B cell (primary cell): ENCODE data around the gene APMAP. TPM values are rescaled to one million over a fixed set of nuclear protein-coding genes. Genes with fewer than 3 reads are reported as not detected.

Source experiments
- ATAC-seq: fragments of 200-7000 bp; cut with Tn5 transposase; one replicate; pipeline ENCODE4 v1.10.0; 2021; ENCODE audit warnings: low read depth, mild to moderate bottlenecking, moderate number of reproducible peaks, moderate library complexity
- CTCF ChIA-PET: fragments of 350-600 bp; sonication (Branson Sonifier 250); formaldehyde crosslinking; loops from one replicate; lab custom pipeline; 2021; ENCODE audit warnings: antibody characterized with exemption, inconsistent platforms; lab: Charles Lee
- POLR2A ChIA-PET: fragments of 350-600 bp; sonication (Branson Sonifier 250); formaldehyde crosslinking; loops from one replicate; lab custom pipeline; 2021; ENCODE audit warnings: antibody characterized with exemption; lab: Charles Lee
- DNase-seq: peaks from one replicate; pipeline ENCODE4 v3.0.0; 2013
- H2AFZ ChIP-seq: 2 replicates; pipeline ENCODE4 v1.6.1; 2012; ENCODE audit warnings: mild to moderate bottlenecking, low read depth, low read length; ENCODE audit not compliant: insufficient read depth, poor library complexity, severe bottlenecking
- H3K27ac ChIP-seq, 2 donors: 1 replicate in 1 of 2; 2 replicates in 1 of 2; pipeline ENCODE4 v1.5.1; 2012 to 2013; ENCODE audit warnings: low read length in 2 of 2, mild to moderate bottlenecking in 2 of 2, moderate library complexity in 1 of 2
- H3K27me3 ChIP-seq, 4 experiments: fragments of 200-600 bp in 1 of 4; sonication (generic) in 1 of 4; replicated peaks in 1 of 4; 1 replicate in 2 of 4; 2 replicates in 2 of 4; pipeline versions ENCODE4 v1.6.1 to v1.7.0; 2013 to 2016; ENCODE audit warnings: low read length in 3 of 4, mild to moderate bottlenecking in 2 of 4, mixed read lengths in 1 of 4, moderate library complexity in 1 of 4; ENCODE audit not compliant: insufficient read depth in 4 of 4, control insufficient read depth in 3 of 4; ENCODE audit errors: control extremely low read depth in 1 of 4
- H3K36me3 ChIP-seq, 2 experiments: replicated peaks in 1 of 2; 1 replicate in 1 of 2; 2 replicates in 1 of 2; pipeline versions ENCODE4 v1.6.1 to v1.7.1; 2013; ENCODE audit warnings: low read length in 1 of 2; ENCODE audit not compliant: insufficient read depth in 2 of 2, control insufficient read depth in 1 of 2; ENCODE audit errors: control extremely low read depth in 1 of 2, extremely low read depth in 1 of 2
- H3K4me1 ChIP-seq, 2 donors: fragments of 200-600 bp in 1 of 2; sonication (generic) in 1 of 2; 1 replicate in 1 of 2; 2 replicates in 1 of 2; pipeline versions ENCODE4 v1.5.1 to v1.6.1; 2013 to 2017; ENCODE audit warnings: low read length in 2 of 2; ENCODE audit not compliant: control insufficient read depth in 2 of 2, insufficient read depth in 2 of 2
- H3K4me2 ChIP-seq: replicated peaks from 2 replicates; pipeline ENCODE3; 2012; ENCODE audit warnings: mild to moderate bottlenecking, low read depth, low read length; ENCODE audit not compliant: poor library complexity, severe bottlenecking
- H3K4me3 ChIP-seq, 5 experiments: fragments of 200-600 bp in 1 of 5; sonication (generic) in 1 of 5; 1 replicate in 3 of 5; 2 replicates in 2 of 5; pipeline versions ENCODE4 v1.5.1 to v1.7.0; 2011 to 2016; ENCODE audit warnings: low read length in 4 of 5, mild to moderate bottlenecking in 4 of 5, low read depth in 2 of 5, control low read depth in 1 of 5, moderate library complexity in 1 of 5; ENCODE audit not compliant: insufficient read depth in 1 of 5; ENCODE audit errors: control extremely low read depth in 1 of 5, extremely low read depth in 1 of 5
- H3K79me2 ChIP-seq: fragments of 200-600 bp; sonication (generic); one replicate; pipeline ENCODE4 v1.6.0; 2016; ENCODE audit warnings: low read length; ENCODE audit not compliant: control insufficient read depth, insufficient read depth
- H3K9ac ChIP-seq: fragments of 200-600 bp; sonication (generic); 2 replicates; pipeline ENCODE4 v1.6.1; 2017; ENCODE audit warnings: mild to moderate bottlenecking, low read length, moderate library complexity
- H3K9me3 ChIP-seq, 3 donors: one replicate each; pipeline versions ENCODE4 v1.6.1 to v1.7.1; 2013; ENCODE audit warnings: low read length in 2 of 3; ENCODE audit not compliant: control insufficient read depth in 2 of 3, insufficient read depth in 1 of 3; ENCODE audit errors: control extremely low read depth in 1 of 3
- H4K20me1 ChIP-seq: 2 replicates; pipeline ENCODE4 v1.6.0; 2012; ENCODE audit warnings: mild to moderate bottlenecking, low read length; ENCODE audit not compliant: insufficient read depth, control insufficient read depth, poor library complexity, severe bottlenecking
- H3K27ac Mint-ChIP-seq: one replicate; pipeline ENCODE4 v1.8.0; 2021; ENCODE audit warnings: mixed read lengths
- H3K27me3 Mint-ChIP-seq: one replicate; pipeline ENCODE4 v1.8.0; 2021; ENCODE audit warnings: mixed read lengths
- H3K4me1 Mint-ChIP-seq: one replicate; pipeline ENCODE4 v1.8.0; 2021; ENCODE audit warnings: mixed read lengths
- H3K4me3 Mint-ChIP-seq: one replicate; pipeline ENCODE4 v1.8.0; 2021; ENCODE audit warnings: mixed read lengths
- H3K9me3 Mint-ChIP-seq: one replicate; pipeline ENCODE4 v1.8.0; 2022; ENCODE audit warnings: mixed read lengths; ENCODE audit not compliant: insufficient read depth
- EZH2 ChIP-seq: IDR thresholded peaks from 2 replicates; pipeline ENCODE4 v1.6.1; 2012; ENCODE audit warnings: borderline replicate concordance, low read depth, mild to moderate bottlenecking, moderate library complexity, low read length; ENCODE audit not compliant: insufficient read depth, poor library complexity, severe bottlenecking
- WGBS: methylation state at CpG from one replicate; pipeline ENCODE4 v1.1.5; 2013; ENCODE audit warnings: missing lambda C conversion rate; ENCODE audit not compliant: insufficient coverage; 5-methylcytosine and 5-hydroxymethylcytosine counted together
- intact Hi-C: fragments of 100-400 bp; cut with micrococcal nuclease; formaldehyde crosslinking; loops from one replicate; pipeline ENCODE4 v1.10.0; 2022
- polyA plus RNA-seq: library from polyadenylated mRNA; depleted of rRNA; stranded (reverse); fragments of >200 nt; gene quantifications from 2 replicates; pipeline ENCODE4 v1.2.3, GENCODE V29; 2012
- total RNA-seq, 2 donors: library from RNA; stranded (reverse); fragments of 120-200 nt in 1 of 2; gene quantifications; 1 replicate in 1 of 2; 2 replicates in 1 of 2; pipeline versions ENCODE4 v1.2.3 to v1.2.4, GENCODE V29; 2013 to 2022
- TF ChIP-seq, protein P1 (sequence below): fragments of 200-600 bp; IDR thresholded peaks from one replicate; pipeline ENCODE4 v1.8.0; 2022; ENCODE audit warnings: antibody characterized with exemption, mild to moderate bottlenecking

Gene APMAP
- total and polyA plus RNA-seq, 2 donors (not counting 1 experiment from before 2014, with no cell fraction given) = 9.1 to 28.0 TPM

DNA sequence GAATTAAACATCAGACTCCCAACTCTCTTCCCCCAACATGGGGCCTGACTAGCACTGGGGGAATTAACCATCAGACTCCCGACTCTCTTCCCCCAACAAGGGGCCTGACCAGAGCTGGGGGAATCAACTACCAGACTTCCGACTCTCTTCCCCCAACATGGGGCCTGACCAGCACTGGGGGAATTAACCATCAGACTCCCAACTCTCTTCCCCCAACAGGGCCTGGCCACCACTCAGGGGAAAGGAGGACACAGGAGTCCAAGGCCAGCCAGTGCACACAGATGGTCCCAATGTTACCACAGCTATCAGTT lies 30.4 kb downstream of the APMAP start:
- Histone ChIP-seq H4K20me1 (no peaks in the 10 kb centered on the region), H3K4me1 (no peaks in the 10 kb centered on the region), H3K4me3 (no peak overlapping the region), H2AFZ (no peak overlapping the region), H3K9me3 (no peaks in the 10 kb centered on the region), H3K36me3 (peaks cover 7 to 37% of the 10 kb centered on the region in 2 experiments), H3K27ac (no peak overlapping the region), H3K79me2 (no peaks in the 10 kb centered on the region), H3K4me2 (no peak overlapping the region), H3K9ac (no peak overlapping the region), H3K27me3 (no peaks in the 10 kb centered on the region)
- ChIA-PET CTCF (no interaction called here), POLR2A (no interaction called here)
- DNase-seq (no peak), ATAC-seq (no peak)
- Mint-ChIP-seq H3K4me3 (no peak overlapping the region), H3K27ac (no peak overlapping the region), H3K27me3 (no peaks in the 10 kb centered on the region), H3K4me1 (no peaks in the 10 kb centered on the region), H3K9me3 (no peaks in the 10 kb centered on the region)
- intact Hi-C loops = no loop called here
- TF ChIP-seq EZH2 = no peak
- TF ChIP-seq, protein P1, sequence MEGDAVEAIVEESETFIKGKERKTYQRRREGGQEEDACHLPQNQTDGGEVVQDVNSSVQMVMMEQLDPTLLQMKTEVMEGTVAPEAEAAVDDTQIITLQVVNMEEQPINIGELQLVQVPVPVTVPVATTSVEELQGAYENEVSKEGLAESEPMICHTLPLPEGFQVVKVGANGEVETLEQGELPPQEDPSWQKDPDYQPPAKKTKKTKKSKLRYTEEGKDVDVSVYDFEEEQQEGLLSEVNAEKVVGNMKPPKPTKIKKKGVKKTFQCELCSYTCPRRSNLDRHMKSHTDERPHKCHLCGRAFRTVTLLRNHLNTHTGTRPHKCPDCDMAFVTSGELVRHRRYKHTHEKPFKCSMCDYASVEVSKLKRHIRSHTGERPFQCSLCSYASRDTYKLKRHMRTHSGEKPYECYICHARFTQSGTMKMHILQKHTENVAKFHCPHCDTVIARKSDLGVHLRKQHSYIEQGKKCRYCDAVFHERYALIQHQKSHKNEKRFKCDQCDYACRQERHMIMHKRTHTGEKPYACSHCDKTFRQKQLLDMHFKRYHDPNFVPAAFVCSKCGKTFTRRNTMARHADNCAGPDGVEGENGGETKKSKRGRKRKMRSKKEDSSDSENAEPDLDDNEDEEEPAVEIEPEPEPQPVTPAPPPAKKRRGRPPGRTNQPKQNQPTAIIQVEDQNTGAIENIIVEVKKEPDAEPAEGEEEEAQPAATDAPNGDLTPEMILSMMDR = no peak
- WGBS = 93% methylated on average over 2 of the region's 2 CpGs

DNA sequence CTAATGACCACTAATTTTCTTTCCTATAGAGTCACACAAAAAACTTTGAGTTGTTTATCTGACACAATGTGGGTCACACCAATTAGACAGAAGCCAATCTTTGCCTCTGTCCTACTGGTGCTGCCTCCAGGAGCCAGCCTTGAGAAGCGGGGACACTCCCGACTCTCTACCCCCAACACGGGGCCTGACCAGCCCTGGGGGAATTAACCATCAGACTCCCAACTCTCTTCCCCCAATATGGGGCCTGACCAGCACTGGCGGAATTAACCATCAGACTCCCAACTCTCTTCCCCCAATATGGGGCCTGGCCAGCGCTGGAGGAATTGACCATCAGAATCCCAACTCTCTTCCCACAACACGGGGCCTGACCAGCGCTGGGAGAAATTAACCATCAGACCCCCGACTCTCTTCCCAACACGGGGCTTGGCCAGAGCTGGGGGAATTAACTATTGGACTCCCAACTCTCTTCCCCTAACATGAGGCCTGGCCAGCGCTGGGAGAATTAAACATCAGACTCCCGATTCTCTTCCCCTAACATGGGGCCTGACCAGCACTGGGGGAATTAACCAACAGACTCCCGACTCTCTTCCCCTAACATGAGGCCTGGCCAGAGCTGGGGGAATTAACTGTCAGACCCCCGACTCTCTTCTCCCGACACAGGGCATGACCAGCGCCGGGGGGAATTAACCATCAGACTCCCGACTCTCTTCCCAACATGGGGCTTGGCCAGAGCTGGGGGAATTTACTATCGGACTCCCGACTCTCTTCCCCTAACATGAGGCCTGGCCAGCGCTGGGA lies 31.0 kb downstream of the APMAP start:
- Mint-ChIP-seq H3K27ac (no peak overlapping the region), H3K4me1 (no peaks in the 10 kb centered on the region), H3K4me3 (no peak overlapping the region), H3K27me3 (no peaks in the 10 kb centered on the region), H3K9me3 (no peaks in the 10 kb centered on the region)
- DNase-seq = no peak
- ChIA-PET POLR2A (no interaction called here), CTCF (interaction anchor here (0.7 kb wide), 1 partner anchor 103 kb away, joined by 3 read pairs; no protein-coding TSS in a partner anchor)
- Histone ChIP-seq H3K9me3 (no peaks in the 10 kb centered on the region), H3K36me3 (peaks cover 7 to 37% of the 10 kb centered on the region in 2 experiments), H2AFZ (no peak overlapping the region), H3K4me2 (no peak overlapping the region), H3K27me3 (no peaks in the 10 kb centered on the region), H3K79me2 (no peaks in the 10 kb centered on the region), H4K20me1 (no peaks in the 10 kb centered on the region), H3K9ac (no peak overlapping the region), H3K4me1 (no peaks in the 10 kb centered on the region), H3K27ac (no peak overlapping the region), H3K4me3 (no peak overlapping the region)
- no peak for ATAC-seq
- TF ChIP-seq EZH2 = no peak
- TF ChIP-seq, protein P1 = no peak
- 93% methylated on average over 15 of the region's 20 CpGs for WGBS
- intact Hi-C loops = no loop called here
